Upper lobe of right lung (tissue), 1 donor: ENCODE measurements around the gene CD244. TPM values are rescaled to one million over a fixed set of nuclear protein-coding genes. Genes with fewer than 3 reads are reported as not detected.
A peak's percentile ranks its signal among the peaks of the same experiment; 100 is the strongest.
"Not testable (repeated sequence)": the region's sequence is repeated elsewhere in the genome, so short reads cannot be mapped to it uniquely, and the experiment has no call there.

Experiments
- ATAC-seq: fragments of 200-7000 bp; cut with Tn5 transposase; one replicate; pipeline ENCODE4 v1.9.1; 2020; ENCODE audit warnings: mild to moderate bottlenecking, moderate library complexity
- DNase-seq: peaks from one replicate; pipeline ENCODE4 v3.0.0-alpha.2; 2020
- H3K27ac ChIP-seq: fragments of 200-600 bp; one replicate; pipeline ENCODE4 v1.8.0; 2022
- H3K27me3 ChIP-seq: fragments of 200-600 bp; one replicate; pipeline ENCODE4 v1.8.0; 2022; ENCODE audit warnings: mild to moderate bottlenecking
- H3K36me3 ChIP-seq: fragments of 200-600 bp; one replicate; pipeline ENCODE4 v1.8.0; 2022
- H3K4me1 ChIP-seq: fragments of 200-600 bp; one replicate; pipeline ENCODE4 v1.8.0; 2022
- H3K4me3 ChIP-seq: fragments of 200-600 bp; one replicate; pipeline ENCODE4 v1.8.0; 2022; ENCODE audit warnings: mild to moderate bottlenecking
- H3K9me3 ChIP-seq: fragments of 200-600 bp; one replicate; pipeline ENCODE4 v1.8.0; 2022
- CTCF ChIP-seq: fragments of 200-600 bp; IDR thresholded peaks from one replicate; pipeline ENCODE4 v1.8.0; 2022; ENCODE audit warnings: antibody characterized with exemption
- intact Hi-C: fragments of 100-400 bp; cut with DNase I; formaldehyde crosslinking; loops from one replicate; pipeline ENCODE4 v1.11.0; 2022
- total RNA-seq: library from RNA; stranded (reverse); fragmentation: NEBNext Ultra II Directional; extraction: Animal tissue kit (Norgen Biotek cat#: 25700); gene quantifications from one replicate; pipeline ENCODE4 v1.2.1, GENCODE V29; 2021
- donor health status: DM: no; HTN: yes; CAD: no; lungs with severe emphysema.

CD244 gene
- total RNA-seq, 1 donor from 2014 or later, result 3.0 TPM

- Histone ChIP-seq H3K4me3 (no peak overlapping the region), H3K36me3 (no peaks in the 10 kb centered on the region), H3K27me3 (no peaks in the 10 kb centered on the region), H3K9me3 (no peaks in the 10 kb centered on the region), H3K4me1 (no peaks in the 10 kb centered on the region), H3K27ac (no peak overlapping the region)
- ATAC-seq (no peak), DNase-seq (no peak)
- no peak for TF ChIP-seq CTCF
- intact Hi-C loops, result no loop called here
Observed at GRCh38 chr1:160882582-160882981, 19.9 kb upstream of the CD244 start.

- H3K36me3 ChIP-seq, intact Hi-C loops, H3K9me3 ChIP-seq, H3K4me3 ChIP-seq, H3K27ac ChIP-seq, ATAC-seq, DNase-seq, H3K4me1 ChIP-seq, H3K27me3 ChIP-seq: not testable (repeated sequence)
Observed at GRCh38 chr1:160881264-160881663, 18.6 kb upstream of the CD244 start.

GRCh38 chr1:160880216-160880615 is 17.5 kb upstream of the CD244 start:
- no peak overlapping the region for H3K27ac ChIP-seq
- no peak overlapping the region for H3K4me3 ChIP-seq
- no peaks in the 10 kb centered on the region for H3K27me3 ChIP-seq
- ATAC-seq (peak; percentile 8), DNase-seq (no peak)
- no peak for TF ChIP-seq CTCF
- no peaks in the 10 kb centered on the region for H3K9me3 ChIP-seq
- intact Hi-C loops, result no loop called here
- H3K36me3 ChIP-seq, result no peaks in the 10 kb centered on the region
- H3K4me1 ChIP-seq, result no peaks in the 10 kb centered on the region

- H3K4me1 ChIP-seq, result no peaks in the 10 kb centered on the region
- ATAC-seq (no peak), DNase-seq (no peak)
- H3K4me3 ChIP-seq, result no peak overlapping the region
- intact Hi-C loops, result no loop called here
- H3K27ac ChIP-seq, result no peak overlapping the region
- H3K9me3 ChIP-seq, result no peaks in the 10 kb centered on the region
- no peaks in the 10 kb centered on the region for H3K27me3 ChIP-seq
- H3K36me3 ChIP-seq, result no peaks in the 10 kb centered on the region
- TF ChIP-seq CTCF, result no peak
Observed at GRCh38 chr1:160879056-160879455, 16.4 kb upstream of the CD244 start.

- Histone ChIP-seq H3K27me3 (peaks cover 3% of the 10 kb centered on the region), H3K4me1 (no peaks in the 10 kb centered on the region), H3K36me3 (no peaks in the 10 kb centered on the region), H3K27ac (no peak overlapping the region), H3K9me3 (no peaks in the 10 kb centered on the region), H3K4me3 (no peak overlapping the region)
- intact Hi-C loops, result no loop called here
- ATAC-seq, result no peak
- no peak for DNase-seq
- peak; percentile 21 for TF ChIP-seq CTCF
Observed at GRCh38 chr1:160877221-160877620, 14.5 kb upstream of the CD244 start.

- peak; percentile 26 for ATAC-seq
- TF ChIP-seq CTCF, result no peak
- Histone ChIP-seq H3K4me1 (no peaks in the 10 kb centered on the region), H3K36me3 (no peaks in the 10 kb centered on the region), H3K9me3 (no peaks in the 10 kb centered on the region), H3K27me3 (peaks cover 4% of the 10 kb centered on the region), H3K27ac (no peak overlapping the region), H3K4me3 (no peak overlapping the region)
- no peak for DNase-seq
- intact Hi-C loops, result no loop called here
Observed at GRCh38 chr1:160876311-160876710, 13.6 kb upstream of the CD244 start.

GRCh38 chr1:160875591-160875990 is 12.9 kb upstream of the CD244 start:
- H3K27me3 ChIP-seq, H3K4me3 ChIP-seq, intact Hi-C loops, H3K27ac ChIP-seq, H3K36me3 ChIP-seq, H3K9me3 ChIP-seq, DNase-seq, H3K4me1 ChIP-seq, ATAC-seq: not testable (repeated sequence)
